Naive thymus-derived CD4-positive, alpha-beta T cell (primary cell): ENCODE results near the gene SOWAHA. TPM values are rescaled to one million over a fixed set of nuclear protein-coding genes. Genes with fewer than 3 reads are reported as not detected.

Experiments
- ATAC-seq: fragments of 150-1000 bp; cut with Tn5 transposase; 2 replicates; pipeline ENCODE4 v1.10.0; 2021; ENCODE audit warnings: mild to moderate bottlenecking, moderate library complexity
- CTCF ChIA-PET: fragments of 350-600 bp; sonication (Branson Sonifier 250); formaldehyde crosslinking; loops from one replicate; lab custom pipeline; 2021; ENCODE audit warnings: antibody characterized with exemption; lab: Charles Lee
- POLR2A ChIA-PET: fragments of 350-600 bp; sonication (Branson Sonifier 250); formaldehyde crosslinking; loops from one replicate; lab custom pipeline; 2021; ENCODE audit warnings: antibody characterized with exemption, inconsistent platforms; lab: Charles Lee
- DNase-seq, 9 donors: peaks; one replicate each; pipeline versions ENCODE4 v3.0.0 to v3.0.0-alpha.2; 2020 to 2022; ENCODE audit warnings: mixed read lengths in 1 of 9
- H3K27ac ChIP-seq: one replicate; pipeline ENCODE4 v1.7.0; 2013; ENCODE audit warnings: mild to moderate bottlenecking, low read depth, low read length, moderate library complexity
- H3K27me3 ChIP-seq, 2 donors: one replicate each; pipeline ENCODE4 v1.7.0; 2013; ENCODE audit warnings: low read length in 2 of 2, mild to moderate bottlenecking in 2 of 2, moderate library complexity in 2 of 2; ENCODE audit not compliant: control insufficient read depth in 2 of 2, insufficient read depth in 2 of 2
- H3K36me3 ChIP-seq, 3 experiments: 1 replicate in 2 of 3; 2 replicates in 1 of 3; pipeline ENCODE4 v1.7.0; 2013; ENCODE audit warnings: low read length in 3 of 3, mild to moderate bottlenecking in 3 of 3, moderate library complexity in 1 of 3; ENCODE audit not compliant: insufficient read depth in 3 of 3, control insufficient read depth in 2 of 3
- H3K4me1 ChIP-seq, 2 donors: one replicate each; pipeline ENCODE4 v1.7.0; 2013; ENCODE audit warnings: low read length in 2 of 2, mild to moderate bottlenecking in 2 of 2, moderate library complexity in 1 of 2; ENCODE audit not compliant: control insufficient read depth in 2 of 2, insufficient read depth in 2 of 2
- H3K4me3 ChIP-seq: 2 replicates; pipeline ENCODE4 v1.7.0; 2013; ENCODE audit warnings: mild to moderate bottlenecking, low read length
- H3K9me3 ChIP-seq, 3 experiments: 1 replicate in 2 of 3; 2 replicates in 1 of 3; pipeline ENCODE4 v1.7.0; 2013; ENCODE audit warnings: low read length in 3 of 3; ENCODE audit not compliant: control insufficient read depth in 2 of 3
- H3K27ac Mint-ChIP-seq, 9 donors: one replicate each; pipeline ENCODE4 v1.8.0; 2020 to 2022; ENCODE audit warnings: mixed read lengths in 9 of 9, mild to moderate bottlenecking in 8 of 9, moderate library complexity in 5 of 9, inconsistent platforms in 2 of 9
- H3K27me3 Mint-ChIP-seq, 5 donors: one replicate each; pipeline ENCODE4 v1.8.0; 2021 to 2022; ENCODE audit warnings: mixed read lengths in 5 of 5, mild to moderate bottlenecking in 1 of 5
- H3K36me3 Mint-ChIP-seq, 5 donors: one replicate each; pipeline ENCODE4 v1.8.0; 2020 to 2022; ENCODE audit warnings: mixed read lengths in 5 of 5, mild to moderate bottlenecking in 3 of 5, inconsistent platforms in 1 of 5
- H3K4me1 Mint-ChIP-seq, 7 donors: one replicate each; pipeline ENCODE4 v1.8.0; 2020 to 2022; ENCODE audit warnings: mixed read lengths in 7 of 7, mild to moderate bottlenecking in 3 of 7, inconsistent platforms in 1 of 7
- H3K4me3 Mint-ChIP-seq, 10 donors: one replicate each; pipeline ENCODE4 v1.8.0; 2020 to 2022; ENCODE audit warnings: mild to moderate bottlenecking in 10 of 10, mixed read lengths in 10 of 10, moderate library complexity in 6 of 10, inconsistent platforms in 2 of 10
- H3K9me3 Mint-ChIP-seq, 11 donors: one replicate each; pipeline ENCODE4 v1.8.0; 2020 to 2022; ENCODE audit warnings: mixed read lengths in 11 of 11, mild to moderate bottlenecking in 4 of 11, inconsistent platforms in 1 of 11, moderate library complexity in 1 of 11
- intact Hi-C, 2 donors: fragments of 100-400 bp; cut with micrococcal nuclease; formaldehyde crosslinking; loops; one replicate each; pipeline ENCODE4 v1.15.1; 2023
- polyA plus RNA-seq, 2 donors: library from polyadenylated mRNA; unstranded; fragments of 300-500 nt; fragmentation: Illumina TruSeq; gene quantifications; one replicate each; pipeline ENCODE4 v1.2.3, GENCODE V29; 2021
- total RNA-seq, 6 experiments: library from RNA in 5 of 6; stranded (reverse) in 5 of 6; gene quantifications; 1 replicate in 5 of 6; 2 replicates in 1 of 6; pipeline ENCODE4 v1.2.3 and lab custom pipeline; 2021 to 2026

SOWAHA gene
- total and polyA plus RNA-seq, 7 experiments from 2014 or later, result 0.15 TPM; not detected in 6

DNA sequence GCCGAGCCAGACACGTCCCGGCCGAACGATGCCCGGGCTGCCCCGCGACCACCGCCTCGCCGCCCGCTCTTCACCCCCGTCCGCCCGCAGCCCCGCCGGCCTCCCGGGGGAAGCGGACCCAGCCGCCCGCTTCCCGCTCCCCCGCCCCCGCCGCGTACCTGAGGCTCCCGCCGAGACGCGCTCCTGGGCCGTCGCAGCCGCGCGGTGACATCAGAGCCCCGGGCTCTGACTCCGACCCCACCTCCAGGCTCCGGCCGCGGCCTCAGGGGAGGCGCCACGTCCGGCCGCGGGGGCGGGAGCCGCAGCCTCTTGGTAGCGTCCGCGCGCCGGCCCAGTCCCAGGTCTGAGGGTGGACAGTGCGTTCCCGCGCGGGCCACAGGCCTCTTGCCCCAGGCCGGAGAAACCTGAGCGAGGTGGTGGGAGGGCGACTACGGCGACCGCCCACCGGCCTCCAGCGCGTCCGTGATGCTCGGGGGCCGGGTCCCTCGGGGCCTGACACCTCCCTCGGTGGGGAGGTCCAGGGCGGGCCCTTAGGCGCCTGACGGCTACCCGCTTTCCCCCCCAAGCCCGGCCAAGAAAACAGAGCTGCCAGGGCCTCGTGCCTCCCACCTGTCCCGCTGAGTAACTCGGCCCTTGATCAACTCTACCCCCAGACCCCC, 17.5 kb downstream of the SOWAHA start, which contains the start of gene SHROOM1:
Gene SHROOM1 (minus strand): TSS at position 212 of the 659 bp plus-strand sequence. CDS start 4,507 bp downstream, outside the sequence.
- Histone ChIP-seq H3K4me3 (peak within 1 kb of the TSS; percentile 65), H3K4me1 (no peaks in the 10 kb centered on the region), H3K9me3 (no peaks in the 10 kb centered on the region), H3K27me3 (peaks cover 0 to 9% of the 10 kb centered on the region in 2 donors), H3K27ac (no peak within 1 kb of the TSS), H3K36me3 (no peaks in the 10 kb centered on the region)
- no peaks in the 10 kb centered on the region for H3K36me3 Mint-ChIP-seq
- CTCF ChIA-PET, result interaction anchor here (0.6 to 1.6 kb wide), 2 partner anchors 12 to 53 kb away, joined by 3 to 9 read pairs; no protein-coding TSS in a partner anchor
- H3K9me3 Mint-ChIP-seq, result no peaks in the 10 kb centered on the region
- ATAC-seq, result peak; percentile 43
- peaks cover 35 to 59% (median 41%) of the 10 kb centered on the region in 5 donors for H3K27me3 Mint-ChIP-seq
- intact Hi-C loops, result loop anchor here (1.0 to 5.0 kb wide), 5 partner anchors 17 to 1042 kb away; partner anchors contain the start of genes GDF9 (in 2 of the 2), UQCRQ (in 2 of the 2) and SOWAHA (in 1 of the 2)
- POLR2A ChIA-PET, result no interaction called here
- peaks cover 0 to 19% (median 12%) of the 10 kb centered on the region in 7 donors for H3K4me1 Mint-ChIP-seq
- peak within 1 kb of the TSS; percentile 79 to 93 (median 88) for H3K4me3 Mint-ChIP-seq
- DNase-seq, result peak in 2 of 9 donors; percentile 26 to 52
- peak within 1 kb of the TSS in 3 of 9 donors; percentile 49 to 67 (median 52) for H3K27ac Mint-ChIP-seq

DNA sequence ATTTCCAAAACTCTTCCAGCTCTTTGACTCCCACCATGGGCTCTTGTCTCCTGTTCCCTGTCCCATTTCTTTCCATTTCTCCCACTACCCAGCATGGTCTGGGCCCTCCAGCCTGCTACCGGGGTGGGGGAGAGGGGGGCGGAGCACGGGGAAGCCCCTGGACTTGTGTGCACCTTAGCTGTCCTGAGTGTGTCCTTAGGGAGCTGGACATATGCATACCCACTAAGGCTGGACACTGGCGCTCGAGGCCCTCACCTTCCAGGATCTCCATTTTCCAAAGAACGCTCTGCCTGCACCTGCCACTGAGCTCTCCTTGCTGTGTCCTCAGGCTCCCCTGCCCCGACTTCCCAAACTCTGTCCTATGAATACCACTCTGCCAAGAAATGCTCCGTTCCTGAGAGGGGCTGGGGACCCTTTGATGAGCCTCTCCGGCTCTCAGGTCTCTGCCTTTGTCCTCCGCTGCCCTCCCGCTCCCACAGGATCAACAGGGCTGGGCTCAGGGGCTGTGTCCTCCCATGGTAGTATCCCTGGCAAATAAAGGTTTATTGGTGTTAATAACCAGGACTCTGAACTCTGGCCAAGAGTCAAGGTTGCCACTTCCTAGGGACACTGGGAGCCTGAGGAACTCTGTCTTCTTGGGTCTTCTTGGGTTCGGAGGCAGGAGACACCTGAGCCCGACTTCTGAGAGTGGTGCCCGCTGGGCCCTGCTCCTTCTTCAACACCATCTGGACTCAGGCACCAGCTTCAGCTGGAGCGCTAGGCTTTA, 18.2 kb downstream of the SOWAHA start:
- H3K27ac Mint-ChIP-seq, result peak overlapping the region in 1 of 9 donors; percentile 63
- no peak overlapping the region for H3K4me3 ChIP-seq

DNA sequence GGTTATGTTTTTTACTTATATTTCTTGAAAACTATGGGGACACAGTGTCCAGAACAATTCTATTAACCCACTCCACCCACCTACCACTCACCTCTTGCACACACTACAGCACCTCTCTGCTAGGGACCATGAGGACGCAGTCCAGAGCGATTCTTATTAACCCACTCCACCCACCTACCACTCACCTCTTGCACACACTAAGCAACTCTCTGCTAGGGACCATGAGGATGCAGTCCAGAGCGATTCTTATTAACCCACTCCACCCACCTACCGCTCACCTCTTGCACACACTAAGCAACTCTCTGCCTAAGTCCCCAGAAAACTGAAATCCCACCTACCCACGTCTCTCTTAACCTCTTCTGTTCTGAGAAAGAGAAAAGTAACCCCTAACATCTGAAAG, 19.5 kb downstream of the SOWAHA start:
- DNase-seq (no peak), ATAC-seq (no peak)
- POLR2A ChIA-PET, result no interaction called here
- Mint-ChIP-seq H3K9me3 (peaks cover 0 to 2% (median 0%) of the 10 kb centered on the region in 11 donors), H3K27ac (no peak overlapping the region), H3K27me3 (peaks cover 18 to 43% (median 26%) of the 10 kb centered on the region in 5 donors), H3K36me3 (no peaks in the 10 kb centered on the region), H3K4me1 (peaks cover 0 to 18% (median 12%) of the 10 kb centered on the region in 7 donors), H3K4me3 (peak overlapping the region in 3 of 10 donors; percentile 33 to 67 (median 43))
- CTCF ChIA-PET, result interaction anchor here (0.7 kb wide), 2 partner anchors 23 to 33 kb away, joined by 3 to 4 read pairs; no protein-coding TSS in a partner anchor
- Histone ChIP-seq H3K36me3 (no peaks in the 10 kb centered on the region), H3K9me3 (no peaks in the 10 kb centered on the region), H3K4me3 (no peak overlapping the region), H3K27ac (no peak overlapping the region), H3K4me1 (no peaks in the 10 kb centered on the region), H3K27me3 (peaks cover 0 to 3% of the 10 kb centered on the region in 2 donors)
- intact Hi-C loops, result loop anchor here in 1 of 2 donors (5.0 kb wide), 2 partner anchors 35 to 1040 kb away; partner anchors contain the start of genes GDF9 and UQCRQ

More for the DNA sequence above, 18.2 kb downstream of the SOWAHA start:
- Mint-ChIP-seq H3K36me3 (no peaks in the 10 kb centered on the region), H3K4me3 (peak overlapping the region; percentile 57 to 85 (median 76)), H3K9me3 (peaks cover 0 to 2% (median 0%) of the 10 kb centered on the region in 11 donors), H3K4me1 (peaks cover 0 to 18% (median 12%) of the 10 kb centered on the region in 7 donors), H3K27me3 (peaks cover 32 to 56% (median 40%) of the 10 kb centered on the region in 5 donors)
- POLR2A ChIA-PET, result no interaction called here
- CTCF ChIA-PET, result no interaction called here
- Histone ChIP-seq H3K27me3 (peaks cover 0 to 5% of the 10 kb centered on the region in 2 donors), H3K9me3 (no peaks in the 10 kb centered on the region), H3K4me1 (no peaks in the 10 kb centered on the region), H3K27ac (no peak overlapping the region), H3K36me3 (no peaks in the 10 kb centered on the region)
- ATAC-seq (no peak), DNase-seq (no peak)
- intact Hi-C loops, result loop anchor here (2.0 to 5.0 kb wide), 3 partner anchors 36 to 1041 kb away; partner anchors contain the start of genes GDF9 (in 2 of the 2) and UQCRQ (in 2 of the 2)

DNA sequence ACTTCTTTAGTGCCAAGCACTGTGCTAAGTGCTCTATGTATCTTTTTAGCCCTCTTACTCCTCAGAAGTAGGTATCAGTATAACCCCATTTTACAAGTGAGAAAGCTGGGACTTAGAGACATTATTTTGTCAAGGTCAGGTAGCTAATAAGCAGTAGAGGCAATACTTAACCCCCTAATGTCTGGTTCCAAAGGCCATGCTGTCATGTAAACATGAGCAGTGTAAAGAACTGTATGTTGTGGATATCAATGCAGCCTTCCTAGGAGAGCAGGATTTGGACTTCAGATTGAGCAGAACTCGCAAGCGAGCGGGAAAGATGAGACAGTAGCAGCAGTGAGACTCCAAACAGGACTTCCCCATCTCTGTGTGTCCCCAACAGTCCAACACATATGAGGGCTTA, 21.0 kb downstream of the SOWAHA start:
- Histone ChIP-seq H3K27ac (no peak overlapping the region), H3K27me3 (peaks cover 0 to 3% of the 10 kb centered on the region in 2 donors), H3K9me3 (no peaks in the 10 kb centered on the region), H3K36me3 (no peaks in the 10 kb centered on the region), H3K4me1 (no peaks in the 10 kb centered on the region), H3K4me3 (no peak overlapping the region)
- POLR2A ChIA-PET, result interaction anchor here (0.6 kb wide), 2 partner anchors 71 to 429 kb away, joined by 5 to 6 read pairs; no protein-coding TSS in a partner anchor
- Mint-ChIP-seq H3K4me1 (peaks cover 0 to 17% (median 12%) of the 10 kb centered on the region in 7 donors), H3K27ac (no peak overlapping the region), H3K36me3 (no peaks in the 10 kb centered on the region), H3K4me3 (no peak overlapping the region), H3K9me3 (peaks cover 0 to 2% (median 0%) of the 10 kb centered on the region in 11 donors), H3K27me3 (peaks cover 14 to 30% (median 19%) of the 10 kb centered on the region in 5 donors)
- no peak for DNase-seq
- CTCF ChIA-PET, result interaction anchor here (0.6 to 2.2 kb wide), 2 partner anchors 10 to 482 kb away, joined by 3 to 5 read pairs; no protein-coding TSS in a partner anchor
- intact Hi-C loops, result loop anchor here in 1 of 2 donors (5.0 kb wide), 2 partner anchors 33 to 1038 kb away; partner anchors contain the start of genes GDF9 and UQCRQ
- ATAC-seq, result no peak

DNA sequence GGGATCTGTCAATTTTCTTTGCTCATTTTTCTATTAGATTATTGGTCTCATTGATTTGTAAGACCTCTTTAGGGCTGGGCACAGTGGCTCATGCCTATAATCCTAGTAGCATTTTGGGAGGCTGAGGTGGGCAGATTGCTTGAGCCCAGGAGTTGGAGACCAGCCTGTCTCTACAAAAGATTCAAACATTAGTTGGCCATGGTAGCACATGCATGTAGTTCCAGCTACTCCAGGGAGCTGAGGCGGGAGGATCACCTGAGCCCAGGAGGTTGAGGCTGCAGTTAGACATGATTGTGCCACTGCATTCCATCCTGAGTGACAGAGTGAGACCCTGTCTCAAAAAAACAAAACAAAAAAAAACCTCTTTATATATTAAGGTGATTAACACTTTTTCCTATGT, 23.8 kb downstream of the SOWAHA start:
- no peaks in the 10 kb centered on the region for H3K36me3 Mint-ChIP-seq
- no peak for ATAC-seq
- peaks cover 0 to 2% (median 0%) of the 10 kb centered on the region in 11 donors for H3K9me3 Mint-ChIP-seq
- Histone ChIP-seq H3K36me3 (no peaks in the 10 kb centered on the region), H3K27me3 (no peaks in the 10 kb centered on the region), H3K4me1 (no peaks in the 10 kb centered on the region), H3K27ac (no peak overlapping the region), H3K4me3 (no peak overlapping the region), H3K9me3 (no peaks in the 10 kb centered on the region)
- no peak overlapping the region for H3K4me3 Mint-ChIP-seq
- peaks cover 0 to 7% (median 0%) of the 10 kb centered on the region in 7 donors for H3K4me1 Mint-ChIP-seq
- no peak for DNase-seq
- peaks cover 0 to 11% (median 5%) of the 10 kb centered on the region in 5 donors for H3K27me3 Mint-ChIP-seq
- CTCF ChIA-PET, result no interaction called here
- POLR2A ChIA-PET, result no interaction called here
- H3K27ac Mint-ChIP-seq, result peak overlapping the region in 1 of 9 donors; percentile 55
- intact Hi-C loops, result no loop called here

DNA sequence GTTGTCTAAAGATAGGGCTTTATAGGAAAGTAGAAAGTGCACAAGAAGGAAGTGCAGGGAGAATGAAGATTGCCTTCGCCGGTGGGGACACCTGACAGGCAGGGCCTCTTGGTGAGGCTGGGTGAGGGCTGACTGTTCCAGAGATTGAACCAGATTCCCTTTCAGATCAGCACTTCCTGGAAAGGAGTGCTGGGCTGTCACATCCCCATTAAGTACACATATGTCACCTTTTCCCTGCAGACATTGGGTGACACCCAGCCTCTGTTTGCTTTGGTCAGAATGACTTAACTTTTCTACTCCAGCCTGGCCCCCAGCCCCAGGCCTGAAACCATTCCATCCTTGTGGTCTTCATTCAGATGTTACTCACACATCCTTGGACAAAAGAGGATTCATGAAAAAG, 24.8 kb downstream of the SOWAHA start:
- no peak overlapping the region for H3K4me3 ChIP-seq
- H3K36me3 ChIP-seq, result no peaks in the 10 kb centered on the region
- H3K9me3 ChIP-seq, result no peaks in the 10 kb centered on the region
- H3K4me1 ChIP-seq, result no peaks in the 10 kb centered on the region
- CTCF ChIA-PET, result no interaction called here
- peaks cover 0 to 7% (median under 1%) of the 10 kb centered on the region in 5 donors for H3K27me3 Mint-ChIP-seq
- DNase-seq, result no peak
- H3K27ac Mint-ChIP-seq, result no peak overlapping the region
- POLR2A ChIA-PET, result no interaction called here
- H3K27ac ChIP-seq, result no peak overlapping the region
- ATAC-seq, result no peak
- H3K36me3 Mint-ChIP-seq, result no peaks in the 10 kb centered on the region
- no peak overlapping the region for H3K4me3 Mint-ChIP-seq
- H3K9me3 Mint-ChIP-seq, result peaks cover 0 to 2% (median 0%) of the 10 kb centered on the region in 11 donors
- H3K4me1 Mint-ChIP-seq, result peaks cover 0 to 3% (median 0%) of the 10 kb centered on the region in 7 donors
- intact Hi-C loops, result no loop called here
- no peaks in the 10 kb centered on the region for H3K27me3 ChIP-seq
